GM21737 (cell line): Measurements from ENCODE around the gene ALPK1.
"Not testable (repeated sequence)": the region's sequence is repeated elsewhere in the genome, so short reads cannot be mapped to it uniquely, and the experiment has no call there.

ENCODE experiments used
- ATAC-seq: cut with Tn5 transposase; IDR thresholded peaks from one replicate; pipeline ENCODE4 v1.9.1; 2021; ENCODE audit warnings: mild to moderate bottlenecking, moderate library complexity; ENCODE audit not compliant: unreplicated experiment

ALPK1 gene

GRCh38 chr4:112284166-112284565 is 13.0 kb upstream of the ALPK1 start:
- no peak for ATAC-seq

DNA sequence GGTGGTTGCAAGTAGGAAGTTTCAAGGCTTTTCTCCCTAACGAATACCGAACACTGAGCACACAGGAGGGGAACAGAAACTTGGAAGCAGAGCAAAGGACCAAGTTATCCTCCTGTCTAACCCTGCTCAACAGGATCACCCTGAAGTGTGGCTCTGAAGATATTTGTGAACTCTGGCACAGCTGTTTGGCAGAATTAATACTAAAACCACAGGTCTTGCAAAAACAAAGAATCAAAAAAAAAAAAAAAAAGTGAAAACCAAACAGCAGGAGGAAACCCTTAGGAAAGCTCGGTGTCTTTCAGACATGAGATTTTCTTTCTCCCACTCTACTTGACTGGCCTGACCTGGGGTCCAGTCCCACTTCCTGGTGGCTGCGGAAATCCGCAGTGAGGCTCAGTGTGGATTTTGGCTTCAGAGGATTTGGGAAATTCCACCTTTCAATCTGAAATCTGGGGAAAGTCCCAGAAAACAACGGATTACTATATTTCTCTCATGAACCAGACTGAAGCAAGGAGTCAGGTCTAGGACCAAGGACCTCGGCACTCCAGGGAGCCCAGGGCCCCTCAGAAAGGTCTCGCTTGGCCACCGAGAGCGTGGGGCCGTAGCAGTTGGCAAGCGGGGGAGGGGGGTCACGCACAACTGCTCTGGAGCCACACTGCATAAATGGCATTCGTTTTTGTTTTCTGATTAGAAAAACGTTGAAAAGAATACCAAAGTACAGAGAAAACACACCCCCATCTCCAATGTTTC is 12.3 kb upstream of the ALPK1 start:
- no peak for ATAC-seq

DNA sequence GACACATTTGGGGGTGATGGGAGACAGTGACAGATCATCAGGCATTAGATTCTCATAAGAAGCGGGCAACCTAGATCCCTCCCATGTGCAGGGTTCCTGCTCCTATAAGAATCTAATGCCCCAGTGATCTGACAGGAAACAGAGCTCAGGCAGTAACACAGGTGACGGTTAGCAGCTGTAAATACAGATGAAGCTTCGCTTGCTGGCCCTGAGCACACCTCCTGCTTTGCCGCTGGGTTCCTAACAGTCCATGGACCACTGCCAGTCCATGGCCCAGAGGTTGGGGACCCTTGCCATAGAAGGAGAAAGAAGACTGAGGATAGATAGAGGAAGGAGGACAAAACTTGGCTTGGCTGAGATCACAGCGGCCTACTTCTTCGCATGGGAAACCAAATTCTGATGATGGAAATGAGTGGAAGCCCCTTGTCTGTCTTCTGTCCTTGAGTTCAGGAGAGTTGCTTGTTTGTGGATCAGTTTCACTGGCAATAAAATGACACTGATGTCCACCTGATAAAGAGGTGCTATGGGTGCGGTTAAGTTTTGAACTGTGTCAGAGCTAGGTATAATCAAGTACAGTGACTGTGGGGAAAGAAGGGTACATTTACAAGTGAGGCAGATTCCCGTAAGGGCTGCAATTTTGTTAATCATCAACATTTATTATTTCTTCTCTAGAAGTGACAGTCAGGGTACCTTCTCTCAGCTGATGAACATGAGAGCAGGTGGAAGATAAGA is 9.7 kb upstream of the ALPK1 start:
- ATAC-seq: peak; percentile 26

- ATAC-seq: peak; percentile 24
These were observed 8.7 kb upstream of the ALPK1 start for GRCh38 chr4:112288455-112288854.

DNA sequence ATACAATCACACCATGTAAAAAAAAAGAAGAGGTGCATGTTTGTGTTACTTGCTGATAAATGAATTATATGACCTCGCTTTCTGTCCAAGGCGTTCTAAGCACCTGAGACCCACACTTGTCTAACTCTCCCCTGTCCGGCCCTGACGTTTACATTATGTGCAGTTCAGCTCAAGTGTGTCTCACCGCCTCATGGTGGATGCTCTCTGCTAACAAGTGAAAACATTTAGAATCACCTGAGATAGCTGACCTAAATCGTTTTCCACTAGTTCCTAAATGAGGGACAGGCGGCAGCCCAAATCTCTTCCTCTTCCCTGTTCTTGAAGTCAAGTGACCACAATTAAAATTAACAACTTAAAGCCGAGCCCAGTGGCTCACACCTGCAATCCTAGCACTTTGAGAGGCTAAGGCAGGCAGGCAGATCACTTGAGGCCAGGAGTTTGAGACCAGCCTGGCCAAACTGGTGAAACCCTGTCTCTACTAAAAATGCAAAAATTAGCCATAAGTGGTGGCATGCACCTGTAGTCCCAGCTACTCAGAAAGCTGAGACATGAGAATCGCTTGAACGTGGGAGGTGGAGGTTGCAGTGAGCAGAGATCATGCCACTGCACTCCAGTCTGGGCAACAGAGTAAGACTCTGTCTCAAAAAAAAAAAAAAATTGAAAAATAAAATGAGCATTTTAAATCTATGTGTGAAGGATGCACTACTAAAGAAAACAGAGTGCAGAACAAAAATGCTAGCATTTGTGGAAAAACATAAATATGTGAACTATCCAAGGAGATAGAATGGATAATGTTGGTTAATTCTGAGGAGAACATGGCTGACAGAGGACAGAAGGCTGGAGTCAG is 7.5 kb upstream of the ALPK1 start:
- no peak for ATAC-seq

GRCh38 chr4:112290341-112290740 is 6.8 kb upstream of the ALPK1 start:
- no peak for ATAC-seq

DNA sequence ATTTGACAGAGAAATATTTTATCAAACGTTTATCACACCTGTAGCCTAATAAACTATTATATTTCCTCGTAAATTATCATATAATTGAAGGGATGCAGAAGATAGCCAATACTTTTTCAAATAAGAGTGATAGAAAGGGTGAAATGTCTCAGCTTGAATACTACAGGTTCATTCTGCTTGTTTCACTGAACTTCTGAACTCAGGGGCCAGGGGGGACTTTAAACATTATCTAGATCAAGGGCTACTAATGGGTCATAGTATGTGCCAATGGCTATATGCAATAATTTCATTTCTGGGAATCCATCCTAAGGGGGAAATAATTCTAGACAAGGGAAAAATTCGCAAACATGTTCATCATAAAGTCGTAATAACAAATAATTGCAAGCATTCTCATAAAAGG is 2.6 kb downstream of the ALPK1 start:
- ATAC-seq: no peak

DNA sequence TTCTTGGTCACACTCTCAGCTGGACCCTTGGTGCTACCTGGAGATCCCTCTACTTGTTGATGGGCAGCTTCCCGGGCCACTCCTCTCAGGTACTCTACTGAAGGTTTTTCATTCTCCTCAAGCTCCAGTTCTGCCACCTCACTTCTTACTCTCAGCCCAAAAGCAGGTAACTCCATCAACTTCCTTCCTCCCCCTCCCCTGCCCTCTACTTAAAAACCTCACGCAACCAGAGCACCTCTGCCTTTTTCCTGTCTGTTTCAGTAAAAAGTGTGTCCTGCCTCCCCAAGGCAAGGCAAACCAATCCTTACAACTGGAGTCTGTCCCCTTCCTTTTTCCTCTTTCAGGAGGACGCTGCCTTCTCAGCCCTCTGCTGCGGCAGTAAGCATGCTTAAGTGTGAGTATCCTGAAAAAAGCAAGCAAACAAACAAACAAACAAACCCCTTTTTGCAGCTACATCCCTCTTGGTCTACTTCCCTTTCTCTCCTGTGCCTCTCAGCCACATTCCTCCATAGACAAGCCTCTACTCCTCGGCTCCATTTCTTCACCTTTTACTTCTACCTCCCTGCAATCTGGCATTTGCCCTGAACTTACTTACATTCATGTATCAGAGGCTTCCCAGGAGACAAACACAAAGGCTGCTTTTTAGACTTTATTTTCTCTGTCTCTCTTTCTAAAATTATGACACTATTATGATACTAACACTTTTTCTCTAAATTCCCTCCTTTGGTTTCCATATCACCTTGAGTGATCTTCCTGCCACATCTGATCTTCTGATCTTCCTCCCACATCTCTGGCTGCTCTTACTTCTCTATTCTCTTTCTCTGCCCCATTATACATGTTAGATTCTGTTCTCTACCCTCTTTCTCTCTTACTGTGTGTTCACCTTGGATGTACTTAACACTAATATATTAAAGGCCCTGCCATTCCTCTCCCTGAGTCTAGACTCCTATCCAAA is 5.4 kb downstream of the ALPK1 start:
- ATAC-seq: no peak

DNA sequence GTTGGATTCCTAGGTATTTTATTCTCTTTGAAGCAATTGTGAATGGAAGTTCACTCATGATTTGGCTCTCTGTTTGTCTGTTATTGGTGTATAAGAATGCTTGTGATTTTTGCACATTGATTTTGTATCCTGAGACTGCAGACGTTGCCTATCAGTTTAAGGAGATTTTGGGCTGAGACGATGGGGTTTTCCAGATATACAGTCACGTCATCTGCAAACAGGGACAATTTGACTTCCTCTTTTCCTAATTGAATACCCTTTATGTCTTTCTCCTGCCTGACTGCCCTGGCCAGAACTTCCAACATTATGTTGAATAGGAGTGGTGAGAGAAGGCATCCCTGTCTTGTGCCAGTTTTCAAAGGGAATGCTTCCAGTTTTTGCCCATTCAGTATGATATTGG is 8.3 kb downstream of the ALPK1 start:
- not testable (repeated sequence) for ATAC-seq

GRCh38 chr4:112309263-112309791 is 12.2 kb downstream of the ALPK1 start:
- ATAC-seq: not testable (repeated sequence)

- ATAC-seq: no peak
These were observed 14.3 kb downstream of the ALPK1 start for GRCh38 chr4:112311516-112311915.

DNA sequence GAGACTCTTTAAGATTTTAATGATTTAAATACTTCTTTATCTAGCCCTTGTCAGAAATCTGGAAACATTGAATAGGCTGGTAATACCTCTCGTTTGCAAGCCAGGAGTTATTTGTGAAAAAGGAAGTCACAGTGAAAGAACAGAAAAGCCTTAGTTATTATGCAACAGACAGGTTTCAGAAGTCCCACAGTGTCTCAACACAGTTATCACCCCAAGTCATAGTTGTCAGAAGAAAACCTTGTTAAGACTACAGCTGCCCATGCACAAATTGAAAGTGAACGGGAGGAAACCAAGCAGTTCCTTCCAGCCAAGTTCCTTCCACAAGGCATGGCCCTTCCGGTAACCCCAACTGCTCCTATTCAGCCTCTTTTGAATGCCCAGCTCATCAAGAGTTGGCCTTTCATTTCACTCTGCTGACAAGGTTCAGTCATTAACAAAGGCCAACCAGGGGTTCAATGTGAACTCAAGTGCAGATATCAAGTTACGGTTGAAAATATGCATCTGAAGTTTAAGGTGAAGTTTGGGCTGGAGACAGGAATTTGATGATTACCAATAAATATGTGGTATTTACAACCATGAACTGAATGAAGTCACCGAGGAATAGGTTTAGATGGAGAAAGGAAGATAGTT is 15.6 kb downstream of the ALPK1 start:
- ATAC-seq: peak; percentile 97

DNA sequence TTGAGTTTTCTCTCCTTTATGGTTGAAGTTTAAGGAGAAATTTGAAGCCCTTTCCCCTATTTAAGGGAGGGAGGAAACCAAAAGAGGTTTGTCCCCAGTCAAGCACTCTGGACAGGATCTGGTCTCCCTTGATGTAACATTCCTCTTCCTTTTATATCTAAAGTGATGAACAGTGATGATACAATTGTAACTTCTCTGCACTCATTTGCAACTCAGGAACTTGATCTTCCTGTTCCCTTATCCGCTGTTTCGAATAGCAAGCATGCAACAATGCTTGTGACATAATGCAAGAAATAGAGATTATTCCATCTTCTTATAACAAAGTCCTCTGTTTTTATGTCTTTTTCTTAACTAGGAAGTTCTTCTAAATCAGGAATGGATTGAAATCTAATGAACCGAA is 18.3 kb downstream of the ALPK1 start:
- ATAC-seq: no peak

- ATAC-seq: no peak
These were observed 19.2 kb downstream of the ALPK1 start for GRCh38 chr4:112316360-112316759.

DNA sequence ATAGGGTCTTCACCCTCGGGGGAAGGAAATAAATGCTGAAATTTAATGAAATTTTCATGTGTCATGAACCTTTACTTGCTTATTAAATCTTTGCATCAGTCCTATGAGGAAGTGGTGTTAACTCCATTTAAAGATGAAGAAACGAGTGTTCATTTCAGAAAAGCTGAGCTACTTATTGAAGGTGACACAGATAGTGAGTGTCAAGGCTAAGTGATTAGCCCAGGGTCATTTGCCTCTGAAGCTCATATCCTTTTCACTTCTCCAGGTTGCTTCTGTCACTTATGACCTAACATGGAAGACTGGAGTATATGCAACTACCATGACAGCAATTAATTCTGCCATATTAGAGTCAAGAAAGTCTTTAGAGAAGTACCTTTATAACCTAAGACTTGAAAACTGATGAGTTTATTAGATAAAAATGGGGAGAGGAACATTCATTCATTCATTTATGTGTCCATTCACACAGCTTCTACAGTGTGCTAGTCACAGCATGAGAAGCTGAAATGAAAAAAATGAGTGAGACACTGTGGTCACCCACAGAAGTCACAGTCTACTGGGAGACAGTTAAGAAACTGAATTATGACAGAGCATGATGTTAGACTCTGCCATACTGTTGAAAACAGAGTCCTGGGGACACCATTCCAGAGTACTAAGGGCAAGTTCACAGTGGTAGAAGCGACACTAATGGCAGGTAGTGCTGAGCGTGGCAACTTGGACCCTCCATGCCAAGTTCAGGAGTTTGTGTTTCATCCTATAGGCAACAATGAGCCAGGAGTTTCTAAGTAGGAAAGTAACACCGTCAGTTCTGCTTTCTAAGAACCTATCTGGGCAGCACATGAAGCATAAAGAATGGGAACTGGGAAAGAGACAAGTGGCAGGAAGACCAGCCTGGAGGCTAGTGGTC is 21.3 kb downstream of the ALPK1 start:
- ATAC-seq: peak; percentile 93

DNA sequence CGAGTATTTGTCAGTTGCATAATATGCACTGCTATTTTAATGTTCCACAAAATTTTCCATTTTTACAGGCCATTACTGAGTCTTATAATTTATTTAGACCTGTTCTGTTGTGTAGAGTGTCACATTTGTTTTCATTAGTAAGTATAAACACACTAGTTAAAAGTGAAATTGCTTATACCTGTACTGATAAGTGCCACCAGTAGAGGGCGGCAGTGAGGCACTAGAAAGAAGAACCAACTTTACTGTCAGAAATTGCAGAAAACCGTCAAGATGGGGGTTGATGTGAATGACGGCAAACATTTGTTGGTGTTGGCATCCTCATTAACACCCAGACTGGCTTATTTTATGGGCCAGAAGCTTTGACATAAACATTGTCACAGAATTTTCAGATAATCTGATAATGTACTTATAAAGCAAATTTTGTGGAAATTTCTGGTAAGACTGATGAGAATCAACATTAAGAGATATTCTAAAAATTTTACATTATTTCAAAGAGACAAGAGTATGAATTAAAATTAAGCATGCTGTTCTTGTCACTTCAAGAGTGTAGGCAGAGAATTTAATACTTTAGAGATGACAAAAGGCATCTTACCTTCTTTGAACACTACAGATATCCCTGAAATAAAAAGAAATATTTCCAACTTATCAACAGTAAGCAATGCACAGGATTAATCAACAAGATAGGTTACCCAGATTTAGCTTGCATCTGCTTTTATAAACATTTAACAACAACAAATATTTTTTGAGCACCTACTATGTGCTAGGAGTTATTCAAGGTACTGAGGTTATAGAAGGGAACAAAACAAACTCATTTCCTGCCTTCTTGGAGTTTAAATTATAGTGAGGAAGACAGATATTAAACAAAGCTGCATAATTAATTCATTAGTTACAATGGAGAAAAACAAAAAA is 24.9 kb downstream of the ALPK1 start:
- ATAC-seq: no peak

GRCh38 chr4:112322866-112323265 is 25.7 kb downstream of the ALPK1 start:
- ATAC-seq: no peak

DNA sequence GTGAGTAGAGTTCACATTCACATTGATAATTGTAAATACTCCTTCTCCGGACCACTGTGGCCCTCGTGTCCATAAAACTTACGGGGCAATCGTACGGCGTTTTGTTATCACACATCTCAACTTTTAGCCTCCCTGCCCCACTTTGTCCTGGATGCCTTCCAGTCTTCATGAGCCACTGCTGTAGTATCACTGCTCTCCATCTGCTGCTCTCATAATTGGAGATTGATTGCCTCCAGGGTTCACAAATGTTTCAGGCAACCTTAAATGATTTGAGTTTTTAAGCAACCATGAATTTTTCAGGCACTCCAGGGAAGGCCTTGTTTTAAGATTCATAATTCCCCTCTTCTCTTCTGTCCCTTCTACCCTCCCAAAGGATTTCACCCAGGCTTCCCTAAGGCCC is 28.4 kb downstream of the ALPK1 start:
- no peak for ATAC-seq
